ENCODE data around the gene CDH12.

GRCh38 chr5:22887566-22887965 lies 34.4 kb upstream of the CDH12 start:
- TF ChIP-seq GATA2 (IDR thresholded peaks at IDR 0.05; ENCODE audit: low read depth, low read length) (no peak), GATA3 (IDR thresholded peaks at IDR 0.05; ENCODE audit: low read depth, low read length) (no peak)

Measured in SH-SY5Y (cell line).